Upper lobe of left lung (tissue), 6 donors: ENCODE results near the gene GSTM4. TPM values are rescaled to one million over a fixed set of nuclear protein-coding genes. Genes with fewer than 3 reads are reported as not detected.
A peak's percentile ranks its signal among the peaks of the same experiment; 100 is the strongest.

Experiments used
- ATAC-seq, 2 donors: fragments of 200-7000 bp; cut with Tn5 transposase; one replicate each; pipeline ENCODE4 v1.9.1; 2022; ENCODE audit warnings: mild to moderate bottlenecking in 2 of 2, moderate library complexity in 2 of 2; ENCODE audit not compliant: low FRiP score in 2 of 2
- DNase-seq, 2 donors: peaks; one replicate each; pipeline ENCODE4 v3.0.0-alpha.2; 2019 to 2020
- H3K27ac ChIP-seq, 4 donors: fragments of 200-600 bp; sonication (generic); one replicate each; pipeline ENCODE4 v1.5.1; 2016 to 2019
- H3K27me3 ChIP-seq, 4 donors: fragments of 200-600 bp; sonication (generic); one replicate each; pipeline ENCODE4 v1.5.1; 2017 to 2019
- H3K36me3 ChIP-seq, 4 donors: fragments of 200-600 bp; sonication (generic); one replicate each; pipeline ENCODE4 v1.5.1; 2016 to 2019
- H3K4me1 ChIP-seq, 4 donors: fragments of 200-600 bp; sonication (generic); one replicate each; pipeline ENCODE4 v1.5.1; 2018 to 2019
- H3K4me3 ChIP-seq, 4 donors: fragments of 200-600 bp; sonication (generic); one replicate each; pipeline ENCODE4 v1.5.1; 2017 to 2019; ENCODE audit warnings: mild to moderate bottlenecking in 2 of 4, moderate library complexity in 1 of 4
- H3K9me3 ChIP-seq, 4 donors: fragments of 200-600 bp; sonication (generic); one replicate each; pipeline ENCODE4 v1.5.1; 2018 to 2019
- CTCF ChIP-seq, 6 experiments: fragments of 450-650 bp in 4 of 6; fragments of 200-600 bp in 2 of 6; sonication (generic) in 2 of 6; IDR thresholded peaks; one replicate each; pipeline ENCODE4 v1.5.1; 2016 to 2019; ENCODE audit warnings: antibody characterized with exemption in 6 of 6
- EP300 ChIP-seq, 4 donors: sonication (generic); formaldehyde crosslinking; IDR thresholded peaks; one replicate each; pipeline ENCODE4 v1.5.1; 2017; ENCODE audit warnings: antibody characterized with exemption in 4 of 4, control low read depth in 2 of 4
- POLR2A ChIP-seq, 4 donors: fragments of 450-650 bp; IDR thresholded peaks; one replicate each; pipeline ENCODE4 v1.5.1; 2016 to 2017; ENCODE audit warnings: antibody characterized with exemption in 4 of 4, mild to moderate bottlenecking in 2 of 4
- POLR2AphosphoS5 ChIP-seq, 2 donors: sonication (generic); formaldehyde crosslinking; IDR thresholded peaks; one replicate each; pipeline ENCODE4 v1.5.1; 2017; ENCODE audit warnings: antibody characterized with exemption in 2 of 2
- WGBS, 2 donors: methylation state at CpG; one replicate each; pipeline ENCODE4 v1.1.5; 2017 to 2018; 5-methylcytosine and 5-hydroxymethylcytosine counted together
- total RNA-seq, 6 donors: library from RNA; depleted of rRNA in 4 of 6; stranded (reverse); fragments of >200 nt in 4 of 6; gene quantifications; one replicate each; pipeline versions ENCODE4 v1.1.0 to v1.2.1, GENCODE V29; 2016 to 2021
- donor health status: DM: no; HTN: no; CAD: no; lungs with moderate emphysema.
- donor health status: DM: no; HTN: yes; CAD: no; lungs with severe emphysema.

Gene GSTM4
- total RNA-seq, 6 donors from 2014 or later: 10.7 to 28.3 (median 15.9) TPM

DNA sequence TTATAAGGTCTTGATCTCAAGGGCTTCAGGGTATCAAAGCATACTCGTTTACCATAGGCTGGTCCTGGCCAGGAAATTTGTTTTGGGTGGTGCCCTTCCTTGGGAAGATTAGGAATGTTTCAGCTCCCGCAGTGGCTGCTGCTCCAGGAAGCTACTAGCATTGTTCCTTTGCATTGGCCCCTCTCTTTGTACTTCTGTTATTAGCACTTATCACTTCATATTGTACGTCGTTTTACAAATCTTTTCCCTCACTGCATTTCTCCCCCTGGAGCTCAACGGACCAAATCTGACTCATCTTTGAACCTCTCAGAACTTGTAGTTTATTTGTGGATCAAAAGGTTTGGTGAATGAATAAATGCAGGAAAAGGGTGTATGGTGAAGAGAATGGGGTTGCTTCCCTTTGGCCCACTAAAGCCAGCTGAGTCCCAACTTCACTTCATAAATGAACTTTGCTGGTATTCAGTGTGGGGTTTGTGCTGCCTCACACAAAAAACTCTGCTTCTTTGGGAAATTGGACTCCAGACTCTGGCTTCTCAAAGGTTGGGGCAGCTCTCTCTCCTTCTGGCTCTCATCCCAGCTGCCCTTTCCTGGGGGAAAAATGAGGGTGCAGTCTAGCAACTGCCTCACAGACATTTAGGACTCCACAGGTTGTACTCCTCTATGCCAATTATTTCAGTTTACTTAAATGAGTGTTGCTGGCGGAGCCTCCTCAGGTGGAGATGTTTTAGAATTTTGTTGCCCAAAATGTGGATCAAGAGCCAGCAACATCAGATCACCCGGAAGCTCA is 42.3 kb upstream of the GSTM4 start:
- no peak overlapping the region for H3K4me3 ChIP-seq
- no peak for DNase-seq
- peak overlapping the region in 3 of 4 donors; percentile 10 to 62 (median 46) for H3K27ac ChIP-seq
- WGBS, 2 donors: 36 to 54% methylated on average over 7 of the region's 7 CpGs
- H3K27me3 ChIP-seq: no peaks in the 10 kb centered on the region
- H3K9me3 ChIP-seq: no peaks in the 10 kb centered on the region
- ATAC-seq: no peak
- H3K4me1 ChIP-seq: peaks cover 8 to 27% (median 21%) of the 10 kb centered on the region in 4 donors
- H3K36me3 ChIP-seq: no peaks in the 10 kb centered on the region
- TF ChIP-seq POLR2AphosphoS5 (IDR thresholded peaks at IDR 0.05) (no peak), EP300 (IDR thresholded peaks at IDR 0.05) (no peak), CTCF (IDR thresholded peaks at IDR 0.05) (no peak), POLR2A (IDR thresholded peaks at IDR 0.05) (no peak)

DNA sequence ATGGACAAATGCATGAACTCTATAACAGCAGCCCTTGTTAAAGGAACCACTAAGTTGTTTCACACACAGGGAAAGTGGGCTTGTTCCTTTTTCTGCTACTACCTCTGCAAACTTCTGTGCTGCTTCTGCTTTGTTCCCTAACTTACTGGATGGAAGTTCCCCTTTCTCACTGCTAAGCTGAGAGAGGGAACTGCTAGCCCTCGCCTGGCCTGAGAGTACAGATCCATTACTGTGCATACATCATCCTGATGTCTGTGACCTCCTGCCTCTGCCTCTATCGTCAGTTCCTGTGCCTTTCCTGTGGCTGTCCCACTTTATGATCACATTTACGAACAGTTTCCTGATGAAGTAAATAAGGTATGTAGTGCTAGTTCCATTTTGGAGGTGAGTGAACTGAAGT is 40.0 kb upstream of the GSTM4 start:
- 37 to 38% methylated on average over 3 of the region's 3 CpGs for WGBS, 2 donors
- Histone ChIP-seq H3K27me3 (no peaks in the 10 kb centered on the region), H3K36me3 (no peaks in the 10 kb centered on the region), H3K4me3 (no peak overlapping the region), H3K4me1 (peaks cover 19 to 48% (median 38%) of the 10 kb centered on the region in 4 donors), H3K27ac (peak overlapping the region; percentile 72 to 85 (median 78)), H3K9me3 (no peaks in the 10 kb centered on the region)
- DNase-seq (peak in 1 of 2 donors; percentile 71), ATAC-seq (peak; percentile 61 to 70)
- TF ChIP-seq POLR2AphosphoS5 (IDR thresholded peaks at IDR 0.05) (peak in 1 of 2 donors; percentile 54), POLR2A (IDR thresholded peaks at IDR 0.05) (peak in 1 of 4 donors; percentile 62), EP300 (IDR thresholded peaks at IDR 0.05) (peak in 1 of 4 donors; percentile 60), CTCF (IDR thresholded peaks at IDR 0.05) (no peak)

- Histone ChIP-seq H3K4me3 (no peak overlapping the region), H3K27ac (peak overlapping the region; percentile 72 to 85 (median 78)), H3K36me3 (no peaks in the 10 kb centered on the region), H3K4me1 (peaks cover 23 to 53% (median 43%) of the 10 kb centered on the region in 4 donors), H3K9me3 (no peaks in the 10 kb centered on the region), H3K27me3 (no peaks in the 10 kb centered on the region)
- no peak for DNase-seq
- TF ChIP-seq POLR2AphosphoS5 (IDR thresholded peaks at IDR 0.05) (no peak), CTCF (IDR thresholded peaks at IDR 0.05) (no peak), POLR2A (IDR thresholded peaks at IDR 0.05) (no peak), EP300 (IDR thresholded peaks at IDR 0.05) (no peak)
- no peak for ATAC-seq
- WGBS, 2 donors: 54 to 55% methylated on average over 3 of the region's 3 CpGs
Observed at GRCh38 chr1:109616391-109616790, 39.5 kb upstream of the GSTM4 start.

- WGBS, 2 donors: 57 to 64% methylated on average over 3 of the region's 3 CpGs
- H3K27me3 ChIP-seq: no peaks in the 10 kb centered on the region
- H3K9me3 ChIP-seq: no peaks in the 10 kb centered on the region
- peak overlapping the region; percentile 72 to 85 (median 78) for H3K27ac ChIP-seq
- TF ChIP-seq CTCF (IDR thresholded peaks at IDR 0.05): no peak
- peak in 1 of 2 donors; percentile 62 for TF ChIP-seq POLR2AphosphoS5 (IDR thresholded peaks at IDR 0.05)
- no peak for TF ChIP-seq EP300 (IDR thresholded peaks at IDR 0.05)
- TF ChIP-seq POLR2A (IDR thresholded peaks at IDR 0.05): peak in 1 of 4 donors; percentile 19
- peaks cover 30 to 62% (median 52%) of the 10 kb centered on the region in 4 donors for H3K4me1 ChIP-seq
- DNase-seq: peak in 1 of 2 donors; percentile 22
- H3K4me3 ChIP-seq: no peak overlapping the region
- peak in 1 of 2 donors; percentile 31 for ATAC-seq
- H3K36me3 ChIP-seq: no peaks in the 10 kb centered on the region
Observed at GRCh38 chr1:109617291-109617801, 38.6 kb upstream of the GSTM4 start.
